SK-N-SH (cell line): ENCODE measurements around the gene COQ5. TPM values are rescaled to one million over a fixed set of nuclear protein-coding genes. Genes with fewer than 3 reads are reported as not detected.

ENCODE experiments used
- CTCF ChIA-PET: fragments of 300-600, 350-600 bp; formaldehyde crosslinking; extraction: SDS; loops from one replicate; lab custom pipeline; 2021; lab: Yijun Ruan, JAX
- POLR2A ChIA-PET: fragments of 350-600 bp; sonication (Branson Sonifier 250); formaldehyde crosslinking; extraction: SDS; loops from one replicate; lab custom pipeline; 2020; ENCODE audit warnings: antibody characterized with exemption, inconsistent platforms; lab: Yijun Ruan, JAX
- DNase-seq: peaks from one replicate; pipeline ENCODE4 v3.0.0; 2012
- H2AFZ ChIP-seq: fragments of 200-600 bp; sonication (generic); 2 replicates; pipeline ENCODE4 v1.8.1; 2016; ENCODE audit warnings: antibody characterized with exemption, mild to moderate bottlenecking, low read depth
- H3F3A ChIP-seq: fragments of 200-600 bp; sonication (generic); replicated peaks from 2 replicates; pipeline ENCODE3; 2016; ENCODE audit warnings: antibody characterized with exemption, mild to moderate bottlenecking; ENCODE audit not compliant: insufficient read depth
- H3K27ac ChIP-seq, 2 experiments: fragments of 200-500 bp in 1 of 2; fragments of 200-600 bp in 1 of 2; sonication (Bioruptor generic) in 1 of 2; sonication (generic), shearing (Covaris generic) in 1 of 2; 2 replicates each; pipeline versions ENCODE4 v1.5.1 to v1.6.1; 2014 to 2016; ENCODE audit warnings: low read depth in 2 of 2, inconsistent platforms in 1 of 2, low read length in 1 of 2, mild to moderate bottlenecking in 1 of 2, mixed read lengths in 1 of 2
- H3K27me3 ChIP-seq: fragments of 200-600 bp; sonication (generic), shearing (Covaris generic); 2 replicates; pipeline ENCODE4 v1.6.1; 2016; ENCODE audit warnings: mixed run types; ENCODE audit not compliant: insufficient read depth
- H3K36me3 ChIP-seq, 2 experiments: fragments of 200-500 bp in 1 of 2; fragments of 200-600 bp in 1 of 2; sonication (Bioruptor generic) in 1 of 2; sonication (generic) in 1 of 2; replicated peaks in 1 of 2; 2 replicates each; pipeline versions ENCODE3 to v1.5.1; 2014 to 2016; ENCODE audit warnings: low read length in 1 of 2, mild to moderate bottlenecking in 1 of 2; ENCODE audit not compliant: insufficient read depth in 2 of 2, control insufficient read depth in 1 of 2
- H3K4me1 ChIP-seq, 2 experiments: fragments of 200-500 bp in 1 of 2; fragments of 200-600 bp in 1 of 2; sonication (Bioruptor generic) in 1 of 2; sonication (generic), shearing (Covaris generic) in 1 of 2; 2 replicates each; pipeline versions ENCODE4 v1.5.1 to v1.6.1; 2014 to 2016; ENCODE audit warnings: low read depth in 1 of 2, low read length in 1 of 2, mixed run types in 1 of 2; ENCODE audit not compliant: insufficient read depth in 2 of 2, control insufficient read depth in 1 of 2
- H3K4me2 ChIP-seq: fragments of 200-600 bp; sonication (generic), shearing (Covaris generic); 2 replicates; pipeline ENCODE4 v1.6.1; 2017; ENCODE audit warnings: mixed run types
- H3K4me3 ChIP-seq, 2 experiments: fragments of 200-500 bp in 1 of 2; fragments of 200-600 bp in 1 of 2; sonication (Bioruptor generic) in 1 of 2; sonication (generic), shearing (Covaris generic) in 1 of 2; 2 replicates each; pipeline versions ENCODE4 v1.5.1 to v1.8.1; 2014 to 2016; ENCODE audit warnings: low read depth in 2 of 2, inconsistent platforms in 1 of 2, low read length in 1 of 2, mild to moderate bottlenecking in 1 of 2, mixed read lengths in 1 of 2, moderate library complexity in 1 of 2
- H3K79me2 ChIP-seq: fragments of 200-600 bp; sonication (generic); 2 replicates; pipeline ENCODE4 v1.8.1; 2017; ENCODE audit warnings: mild to moderate bottlenecking; ENCODE audit not compliant: insufficient read depth
- H3K9ac ChIP-seq: fragments of 200-600 bp; sonication (generic); 2 replicates; pipeline ENCODE4 v1.6.1; 2017; ENCODE audit warnings: mixed run types
- H3K9me2 ChIP-seq: fragments of 200-600 bp; sonication (generic); 2 replicates; pipeline ENCODE4 v1.6.1; 2017; ENCODE audit warnings: mixed run types
- H3K9me3 ChIP-seq: fragments of 200-600 bp; sonication (generic); 2 replicates; pipeline ENCODE4 v1.6.1; 2017; ENCODE audit warnings: mixed run types, mild to moderate bottlenecking, moderate library complexity
- H4K20me1 ChIP-seq: fragments of 200-600 bp; sonication (generic); 2 replicates; pipeline ENCODE4 v1.6.1; 2017; ENCODE audit warnings: mild to moderate bottlenecking, mixed run types; ENCODE audit not compliant: insufficient read depth
- CHD2 ChIP-seq: fragments of 150-350 bp; IDR thresholded peaks from 2 replicates; pipeline ENCODE4 v1.6.1; 2018; ENCODE audit warnings: low read length; ENCODE audit not compliant: partially characterized antibody
- CTCF ChIP-seq: fragments of 200-600 bp; sonication (generic); IDR thresholded peaks from 2 replicates; pipeline ENCODE4 v1.6.1; 2017; ENCODE audit warnings: antibody characterized with exemption, mild to moderate bottlenecking, moderate library complexity
- EZH2phosphoT487 ChIP-seq: fragments of 200-600 bp; sonication (generic); IDR thresholded peaks from 2 replicates; pipeline ENCODE4 v1.6.1; 2017; ENCODE audit warnings: low read depth, mixed run types, mild to moderate bottlenecking, antibody characterized with exemption, moderate library complexity, borderline replicate concordance
- FOXM1 ChIP-seq: IDR thresholded peaks from 2 replicates; pipeline ENCODE4 v1.4.0; 2012; ENCODE audit warnings: low read depth, mild to moderate bottlenecking
- IRF3 ChIP-seq: fragments of 150-350 bp; IDR thresholded peaks from 2 replicates; pipeline ENCODE4 v1.6.1; 2016; ENCODE audit warnings: mild to moderate bottlenecking, low read depth, low read length
- JUND ChIP-seq: IDR thresholded peaks from 2 replicates; pipeline ENCODE4 v1.4.0; 2012
- MEF2A ChIP-seq: IDR thresholded peaks from 2 replicates; pipeline ENCODE4 v1.4.0; 2012; ENCODE audit warnings: low read depth, borderline replicate concordance
- NRF1 ChIP-seq: IDR thresholded peaks from 2 replicates; pipeline ENCODE4 v1.6.1; 2012; ENCODE audit warnings: low read depth, mild to moderate bottlenecking, low read length
- POLR2AphosphoS5 ChIP-seq: IDR thresholded peaks from 2 replicates; pipeline ENCODE4 v1.6.1; 2012; ENCODE audit warnings: low read depth, low read length
- RCOR1 ChIP-seq: fragments of 150-350 bp; IDR thresholded peaks from 2 replicates; pipeline ENCODE4 v1.6.1; 2017; ENCODE audit warnings: antibody characterized with exemption, low read length
- RFX5 ChIP-seq: IDR thresholded peaks from 2 replicates; pipeline ENCODE4 v1.6.1; 2012; ENCODE audit warnings: mild to moderate bottlenecking, improper control_type of control experiment, low read length
- SIN3A ChIP-seq: IDR thresholded peaks from 2 replicates; pipeline ENCODE4 v1.6.1; 2012; ENCODE audit warnings: low read depth, mild to moderate bottlenecking, low read length, moderate library complexity, borderline replicate concordance
- SMC3 ChIP-seq: IDR thresholded peaks from 2 replicates; pipeline ENCODE4 v1.6.1; 2012; ENCODE audit warnings: low read depth, low read length, improper control_type of control experiment
- TAF1 ChIP-seq: IDR thresholded peaks from 2 replicates; pipeline ENCODE4 v1.6.1; 2012; ENCODE audit warnings: low read depth, mild to moderate bottlenecking, low read length, moderate library complexity, borderline replicate concordance
- TCF12 ChIP-seq: IDR thresholded peaks from 2 replicates; pipeline ENCODE4 v1.4.0; 2012
- USF1 ChIP-seq: IDR thresholded peaks from 2 replicates; pipeline ENCODE4 v1.4.0; 2012; ENCODE audit warnings: low read depth, borderline replicate concordance
- YY1 ChIP-seq: IDR thresholded peaks from 2 replicates; pipeline ENCODE4 v1.4.0; 2012; ENCODE audit warnings: low read depth, mild to moderate bottlenecking
- WGBS: methylation state at CpG from one replicate; pipeline ENCODE4 v1.1.6; 2017; ENCODE audit warnings: low lambda C conversion rate; 5-methylcytosine and 5-hydroxymethylcytosine counted together
- polyA plus RNA-seq, 3 experiments: library from polyadenylated mRNA; depleted of rRNA; stranded (reverse); fragments of >200 nt; gene quantifications; 2 replicates each; pipeline ENCODE4 v1.2.3, GENCODE V29; 2012

The COQ5 gene
- polyA plus RNA-seq, 1 of the 3 experiments (the other 2 are of a cell fraction), result 28.0 TPM

GRCh38 chr12:120546050-120546386 lies 17.1 kb upstream of the COQ5 start:
- H3F3A ChIP-seq, result no peaks in the 10 kb centered on the region
- H3K9me2 ChIP-seq, result no peaks in the 10 kb centered on the region
- H3K4me3 ChIP-seq, result no peak overlapping the region
- H3K36me3 ChIP-seq, result peaks cover 29 to 45% of the 10 kb centered on the region in 2 experiments
- H2AFZ ChIP-seq, result no peak overlapping the region
- 94% methylated on average over 3 of the region's 3 CpGs for WGBS
- peaks cover 100% of the 10 kb centered on the region for H3K79me2 ChIP-seq
- no peaks in the 10 kb centered on the region for H3K9me3 ChIP-seq
- no peak for TF ChIP-seq NRF1
- no peak for TF ChIP-seq SIN3A
- TF ChIP-seq JUND, result no peak
- no peak for TF ChIP-seq IRF3
- TF ChIP-seq CHD2, result no peak
- TF ChIP-seq MEF2A, result no peak
- TF ChIP-seq FOXM1, result no peak
- no peak overlapping the region for H3K27ac ChIP-seq
- peaks cover 0 to 5% of the 10 kb centered on the region in 2 experiments; a peak in 1 of 4 replicates for H3K4me1 ChIP-seq
- no peak for DNase-seq
- H3K27me3 ChIP-seq, result no peaks in the 10 kb centered on the region
- H3K4me2 ChIP-seq, result no peak overlapping the region
- CTCF ChIA-PET, result no interaction called here
- H4K20me1 ChIP-seq, result peaks cover 79% of the 10 kb centered on the region
- POLR2A ChIA-PET, result no interaction called here
- H3K9ac ChIP-seq, result no peak overlapping the region

- Histone ChIP-seq H3K4me3 (no peak overlapping the region), H3K9me2 (no peaks in the 10 kb centered on the region), H2AFZ (no peak overlapping the region), H3K4me2 (no peak overlapping the region), H4K20me1 (peaks cover 87% of the 10 kb centered on the region), H3K27ac (no peak overlapping the region), H3K27me3 (no peaks in the 10 kb centered on the region), H3K9me3 (no peaks in the 10 kb centered on the region), H3K9ac (no peak overlapping the region), H3K79me2 (peaks cover 100% of the 10 kb centered on the region), H3K36me3 (peaks cover 26 to 43% of the 10 kb centered on the region in 2 experiments), H3F3A (no peaks in the 10 kb centered on the region), H3K4me1 (peaks cover 0 to 12% of the 10 kb centered on the region in 2 experiments; a peak in 1 of 4 replicates)
- CTCF ChIA-PET, result no interaction called here
- TF ChIP-seq CTCF (no peak), POLR2AphosphoS5 (no peak), USF1 (no peak), RFX5 (no peak), IRF3 (no peak), YY1 (no peak), RCOR1 (no peak), TAF1 (no peak), EZH2phosphoT487 (no peak), CHD2 (no peak), TCF12 (no peak), SMC3 (no peak)
- POLR2A ChIA-PET, result no interaction called here
- 97% methylated on average over 3 of the region's 3 CpGs for WGBS
- no peak for DNase-seq
Observed at GRCh38 chr12:120544691-120545090, 15.7 kb upstream of the COQ5 start.
